Stimulated activated CD4-positive, alpha-beta T cell treated with anti-CD3 and anti-CD28 coated beads, Interleukin-4, amount 100 ng/mL, for 1 hour (primary cell): Measurements from ENCODE around the gene TIMP2.

Experiments used
- DNase-seq: peaks from one replicate; pipeline ENCODE4 v3.0.0-alpha.2; 2020

The TIMP2 gene

DNA sequence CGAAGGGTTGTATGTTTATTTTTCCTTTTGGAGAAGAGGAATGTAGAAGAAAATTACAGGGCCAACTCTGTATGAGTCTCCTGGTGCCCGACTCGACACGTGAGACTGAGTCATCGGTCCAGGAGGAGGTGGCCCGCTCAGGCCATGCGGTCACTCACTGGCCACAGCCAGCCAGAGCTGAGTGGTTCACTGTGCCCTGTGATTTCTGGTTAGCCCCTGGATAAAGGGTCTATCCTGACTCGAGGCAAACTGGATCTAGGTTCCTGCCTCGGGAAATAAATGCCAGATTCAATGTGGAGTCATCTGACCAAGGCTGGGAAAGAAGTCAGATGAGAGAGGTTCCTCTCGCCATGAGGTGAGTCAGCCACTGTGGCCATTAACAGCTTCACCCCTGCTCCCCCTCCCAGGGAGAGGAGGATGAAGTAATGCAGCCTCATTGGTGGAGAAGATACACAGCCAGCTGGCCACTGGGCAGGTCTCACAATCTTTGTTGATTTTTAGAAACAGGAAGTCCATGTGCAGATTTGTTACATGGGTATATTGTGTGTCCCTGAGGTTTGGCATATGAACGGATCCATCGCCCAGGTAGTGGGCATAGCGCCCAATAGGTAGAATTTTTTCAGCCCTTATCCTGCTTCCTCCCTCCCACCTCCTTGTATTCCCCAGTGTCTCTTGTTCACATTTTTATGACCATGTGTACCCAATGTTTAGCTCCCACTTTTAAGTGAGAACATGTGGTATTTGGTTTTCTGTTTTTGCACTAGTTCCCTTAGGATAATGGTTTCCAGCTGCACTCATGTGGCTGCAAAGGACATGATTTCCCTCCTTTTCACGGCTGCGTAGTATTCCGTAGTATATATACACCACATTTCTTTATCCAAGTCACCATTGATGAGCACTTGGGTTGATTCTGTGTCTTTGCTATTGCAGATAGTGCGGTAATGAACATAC, 62.8 kb downstream of the TIMP2 start:
- no peak for DNase-seq

DNA sequence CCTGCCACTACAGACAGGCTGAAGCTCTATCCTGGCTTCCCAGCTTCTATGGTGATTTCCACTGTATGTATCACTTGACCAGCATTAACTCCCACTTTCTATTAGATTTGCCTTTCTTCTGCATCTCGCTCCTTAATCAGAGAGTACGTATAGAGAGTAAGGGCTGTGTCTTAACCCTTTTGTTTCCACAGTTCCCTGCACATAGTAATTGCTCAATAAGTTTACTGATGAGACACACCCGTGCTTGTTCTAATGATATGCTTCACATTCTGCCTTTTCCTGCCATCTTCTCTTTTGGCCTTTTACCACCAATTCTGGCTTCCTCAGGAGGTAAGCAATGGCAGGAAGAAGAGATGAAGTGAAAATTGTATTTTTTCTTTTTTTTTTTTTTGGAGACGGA, 64.0 kb downstream of the TIMP2 start:
- no peak for DNase-seq

DNA sequence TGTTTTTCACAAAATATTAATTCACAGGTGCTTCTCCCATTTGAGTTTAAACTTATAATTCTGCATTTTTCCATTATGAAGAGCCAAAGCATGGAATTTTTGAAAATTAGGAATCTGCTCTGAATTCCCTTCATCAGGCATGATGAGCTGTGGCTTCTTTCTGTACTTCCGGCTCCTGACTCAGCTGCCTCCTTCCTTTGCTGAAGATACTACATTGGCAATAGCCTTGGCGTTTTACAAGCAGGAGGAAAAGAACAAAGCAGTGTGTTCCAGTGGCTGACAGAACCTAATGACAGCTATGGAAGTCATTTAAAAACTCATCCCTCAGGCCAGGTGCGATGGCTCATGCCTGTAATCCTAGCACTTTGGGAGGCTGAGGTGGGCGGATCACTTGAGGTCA, 66.1 kb downstream of the TIMP2 start:
- no peak for DNase-seq

DNA sequence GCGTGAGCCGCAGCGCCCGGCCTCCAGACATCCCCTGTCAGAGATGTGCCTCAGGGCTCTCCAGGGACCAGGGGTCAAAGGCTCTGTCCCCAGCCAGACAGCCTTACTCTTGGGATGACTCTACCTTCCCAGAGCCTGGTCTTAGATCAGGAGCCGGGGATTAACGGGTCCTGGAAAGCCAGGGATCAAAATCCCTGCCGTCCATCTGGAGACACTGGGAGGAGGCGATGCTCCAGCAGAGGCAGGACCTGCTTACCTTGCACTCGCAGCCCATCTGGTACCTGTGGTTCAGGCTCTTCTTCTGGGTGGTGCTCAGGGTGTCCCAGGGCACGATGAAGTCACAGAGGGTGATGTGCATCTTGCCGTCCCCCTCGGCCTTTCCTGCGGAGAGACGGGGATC, 67.9 kb downstream of the TIMP2 start:
- no peak for DNase-seq

DNA sequence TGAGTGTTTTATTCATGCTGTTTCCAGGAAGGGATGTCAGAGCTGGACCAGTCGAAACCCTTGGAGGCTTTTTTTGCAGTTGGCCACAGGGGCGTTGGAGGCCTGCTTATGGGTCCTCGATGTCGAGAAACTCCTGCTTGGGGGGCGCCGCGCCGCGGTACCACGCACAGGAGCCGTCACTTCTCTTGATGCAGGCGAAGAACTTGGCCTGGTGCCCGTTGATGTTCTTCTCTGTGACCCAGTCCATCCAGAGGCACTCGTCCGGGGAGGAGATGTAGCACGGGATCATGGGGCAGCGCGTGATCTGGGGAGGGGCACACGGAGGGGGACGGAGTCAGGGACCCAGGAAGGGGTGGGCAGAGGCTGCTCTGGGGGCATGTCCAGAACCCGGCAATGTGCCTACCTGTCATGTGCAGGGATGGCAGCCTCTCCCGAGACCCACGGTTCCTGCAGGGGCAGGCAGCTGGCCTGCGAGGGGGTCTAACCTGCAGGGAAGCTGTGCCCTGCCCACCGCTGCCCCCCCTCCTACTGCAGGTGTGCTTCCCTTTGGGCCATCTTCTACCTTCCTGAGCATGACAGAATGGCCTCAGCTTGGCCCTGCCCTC, 69.5 kb downstream of the TIMP2 start:
- no peak for DNase-seq

DNA sequence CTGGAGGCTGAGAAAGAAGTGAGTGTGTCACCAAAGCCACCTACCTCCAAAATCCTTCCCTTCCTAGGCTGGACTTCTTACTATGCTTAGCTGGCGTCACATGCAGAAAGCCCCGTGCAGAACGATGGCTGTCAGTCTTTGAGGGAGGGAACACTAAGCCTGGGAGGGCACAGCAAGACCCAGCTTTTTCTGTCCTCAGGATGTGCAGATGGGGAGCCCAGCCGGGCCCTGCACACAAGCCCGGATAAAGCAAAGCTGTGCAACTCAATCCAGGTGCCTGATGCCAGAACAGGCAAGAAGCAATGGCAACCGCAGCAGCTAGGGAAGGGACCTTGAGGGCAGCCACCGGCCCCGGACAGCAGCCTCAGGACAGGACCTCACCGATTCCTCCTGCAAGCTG, 70.7 kb downstream of the TIMP2 start:
- no peak for DNase-seq

DNA sequence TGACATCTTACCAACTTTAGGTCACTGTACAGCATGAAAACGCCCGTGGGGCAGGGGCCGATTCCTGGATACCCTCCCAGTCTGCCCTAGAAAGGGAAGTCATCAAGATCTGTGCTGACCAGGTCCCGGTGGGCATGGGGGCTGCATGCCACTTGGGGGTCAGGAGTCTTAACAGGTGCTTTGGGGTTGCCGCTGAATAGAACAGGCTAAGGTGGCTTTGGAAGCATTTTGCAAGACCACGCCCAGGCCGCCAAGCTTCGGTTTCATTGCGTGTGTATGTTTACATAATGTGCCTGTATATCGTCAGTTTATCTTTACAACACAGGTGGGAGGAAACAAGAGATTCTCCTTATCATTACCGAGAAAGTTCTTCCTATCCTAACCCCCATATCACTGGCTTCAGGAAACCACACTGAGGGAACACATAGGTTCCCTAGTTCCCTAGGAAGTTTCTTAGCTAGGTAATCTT, 71.2 kb downstream of the TIMP2 start:
- DNase-seq: no peak

DNA sequence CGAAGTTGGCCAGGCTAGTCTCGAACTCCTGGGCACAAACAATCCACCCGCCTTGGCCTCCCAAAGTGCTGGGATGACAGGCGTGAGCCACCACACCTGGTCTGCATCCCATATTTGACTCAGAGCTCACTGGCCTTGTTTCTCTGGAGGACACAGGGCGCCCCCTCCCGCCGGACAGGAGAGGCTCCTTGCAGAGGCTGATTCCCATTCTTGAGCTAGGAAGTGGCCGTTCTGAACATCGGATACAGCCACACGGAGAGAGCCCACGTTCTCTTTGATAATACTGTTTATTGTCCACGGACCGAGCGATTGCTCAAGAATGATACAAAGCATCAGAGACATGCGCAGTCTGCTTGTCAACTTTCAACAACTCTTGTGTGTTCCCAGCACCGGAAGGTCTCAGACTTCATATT, 72.5 kb downstream of the TIMP2 start:
- no peak for DNase-seq

DNA sequence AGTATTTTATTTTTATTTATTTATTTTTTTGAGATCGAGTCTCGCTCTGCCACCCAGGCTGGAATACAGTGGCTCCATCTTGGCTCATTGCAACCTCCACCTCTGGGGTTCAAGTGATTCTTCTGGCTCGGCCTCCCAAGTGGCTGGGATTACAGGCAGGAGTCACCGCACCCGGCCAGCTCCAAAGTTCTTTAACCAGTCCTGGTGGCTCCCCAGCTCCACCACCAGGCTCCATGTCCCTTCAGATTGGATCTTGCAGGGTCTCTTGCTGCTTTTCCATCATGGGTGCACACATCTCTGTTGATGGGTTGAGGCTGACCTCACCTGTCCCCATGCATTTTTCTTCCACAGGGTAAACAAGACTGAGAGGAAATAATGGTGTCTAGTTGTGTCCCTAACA, 76.2 kb downstream of the TIMP2 start:
- no peak for DNase-seq

DNA sequence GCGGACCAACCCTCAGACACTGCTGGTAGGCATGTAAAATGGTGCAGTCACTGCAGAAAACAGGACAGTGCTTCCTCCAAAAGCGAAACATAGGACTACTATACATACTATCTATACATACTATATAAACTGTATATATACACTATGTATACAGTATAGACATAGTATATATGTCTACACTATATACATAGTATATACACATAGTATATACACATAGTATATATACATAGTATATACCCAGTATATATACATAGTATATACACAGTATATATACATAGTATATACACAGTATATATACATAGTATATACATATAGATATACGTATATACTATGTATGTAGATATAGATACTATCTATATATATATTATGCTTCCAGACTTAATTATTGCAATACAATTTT, 78.1 kb downstream of the TIMP2 start:
- DNase-seq: no peak

DNA sequence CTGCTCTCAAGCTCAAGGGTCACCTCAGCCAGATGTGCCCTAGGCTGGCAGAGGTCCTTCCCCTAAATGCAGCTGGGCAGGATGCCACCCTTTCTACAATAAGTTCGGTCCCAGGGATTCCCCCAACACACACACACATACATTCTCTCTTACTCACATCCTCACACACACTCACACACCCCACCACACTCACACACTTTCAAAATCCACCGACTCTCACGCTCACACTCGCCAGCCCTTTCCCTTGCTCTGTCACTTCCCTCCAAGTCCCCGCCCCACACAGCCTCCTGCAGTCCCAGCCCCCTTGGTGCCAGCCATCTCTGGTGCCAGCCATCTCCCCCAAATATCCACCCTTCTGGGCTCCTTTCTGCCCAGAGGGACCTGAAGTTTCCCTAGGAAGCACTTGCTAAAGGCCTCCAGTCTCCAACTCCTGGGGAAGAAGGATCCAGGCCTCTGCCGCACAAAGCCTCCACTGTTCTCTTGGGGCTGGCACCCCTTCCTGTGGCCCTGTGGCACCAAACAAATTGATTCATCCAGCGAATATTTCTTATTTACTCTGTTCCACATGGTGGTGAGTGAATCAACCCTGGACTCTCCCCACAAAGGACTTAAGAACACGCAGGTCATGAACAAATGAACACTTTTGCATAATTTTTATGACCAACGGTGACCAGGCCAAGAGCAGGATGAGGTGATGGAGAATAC, 80.7 kb downstream of the TIMP2 start:
- DNase-seq: no peak

DNA sequence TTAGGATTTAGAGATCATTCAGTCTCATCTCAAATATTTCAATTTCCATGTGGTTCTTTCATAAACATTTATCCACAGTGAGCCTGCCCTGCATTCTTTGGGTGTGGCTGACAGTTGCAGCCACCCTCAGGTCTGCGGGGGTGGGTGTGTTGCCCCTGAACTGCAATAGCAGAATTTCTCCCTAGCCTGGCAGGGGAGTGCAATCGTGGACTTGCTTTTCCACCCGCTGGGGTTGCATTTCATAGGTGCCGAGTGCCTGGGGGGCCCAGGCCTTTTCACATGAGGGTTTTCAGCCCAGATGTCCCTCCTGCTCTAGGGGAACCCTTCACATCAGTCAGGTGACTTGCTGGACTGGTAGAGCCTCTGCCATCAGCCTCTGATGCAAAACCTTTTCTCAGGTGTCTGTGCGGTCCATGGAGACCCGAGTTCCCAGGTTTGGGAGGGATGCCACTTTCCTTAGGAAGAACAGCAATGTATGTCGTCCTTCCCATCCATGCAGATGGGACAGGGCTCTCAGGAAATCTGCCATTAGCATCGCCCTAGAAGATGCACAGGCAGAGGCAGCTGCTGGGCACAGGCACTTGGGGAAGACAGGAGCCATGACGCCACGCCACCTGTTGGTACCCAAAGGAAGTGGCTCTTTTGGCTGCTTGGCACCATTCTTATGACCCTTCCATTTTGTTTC, 82.2 kb downstream of the TIMP2 start:
- DNase-seq: peak; percentile 58

DNA sequence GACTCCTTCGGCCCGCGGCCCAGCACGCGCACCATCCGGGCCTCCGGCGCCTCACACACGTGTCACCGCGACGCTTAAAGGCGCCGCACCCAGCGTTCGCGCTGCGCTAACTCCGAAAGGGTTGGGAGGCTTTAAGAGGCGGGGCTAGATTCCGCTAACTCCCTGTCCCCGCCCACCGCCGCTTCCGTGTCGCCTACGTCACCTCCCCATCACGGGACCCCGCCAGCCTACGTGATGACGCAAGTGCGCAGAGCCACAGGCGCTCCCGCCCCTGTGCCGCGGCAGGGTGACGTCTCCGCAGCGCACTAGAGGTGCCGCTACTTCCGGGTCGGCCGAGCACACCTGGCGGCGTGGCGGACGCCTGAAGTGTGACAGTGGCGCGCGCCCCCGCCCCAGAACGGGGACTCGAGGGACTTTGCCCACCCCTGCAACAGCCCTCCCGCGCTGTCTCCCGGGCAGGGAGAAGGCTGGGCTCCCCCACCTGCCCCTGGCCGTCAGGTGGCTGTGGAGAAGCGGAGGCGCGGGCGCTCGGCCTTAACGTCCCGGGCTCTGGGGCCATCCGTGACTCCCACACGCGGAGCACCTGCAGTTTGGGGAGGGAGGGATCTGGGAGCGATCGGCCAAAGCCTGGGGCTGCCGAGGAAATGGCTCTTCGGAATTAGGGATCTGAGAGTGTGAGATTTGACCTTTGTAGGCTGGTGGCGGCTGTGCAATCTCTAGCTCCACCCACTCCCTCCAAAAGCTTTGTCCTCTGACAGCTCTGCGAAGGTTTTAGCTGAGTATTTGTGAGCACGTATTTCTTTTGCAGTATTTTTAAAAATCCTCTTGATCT, 84.2 kb downstream of the TIMP2 start, which contains the start of gene USP36:
Gene USP36 (minus strand): TSS at position 35 of the 832 bp plus-strand sequence. CDS start 4,451 bp downstream, outside the sequence.
- DNase-seq: peak; percentile 100

DNA sequence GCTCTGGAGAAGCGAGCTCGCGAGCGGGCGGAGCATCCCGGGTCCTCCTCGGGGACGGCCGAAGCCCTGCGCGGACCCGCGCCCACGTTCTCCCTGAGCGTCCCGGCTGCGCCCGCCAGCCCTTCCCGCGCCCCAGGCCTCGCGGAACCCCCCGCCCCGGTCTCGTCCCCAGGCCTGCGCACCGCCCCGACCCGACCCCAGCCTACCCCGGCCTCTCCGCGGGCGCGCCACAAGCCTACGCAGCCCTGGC, 84.7 kb downstream of the TIMP2 start:
- no peak for DNase-seq

DNA sequence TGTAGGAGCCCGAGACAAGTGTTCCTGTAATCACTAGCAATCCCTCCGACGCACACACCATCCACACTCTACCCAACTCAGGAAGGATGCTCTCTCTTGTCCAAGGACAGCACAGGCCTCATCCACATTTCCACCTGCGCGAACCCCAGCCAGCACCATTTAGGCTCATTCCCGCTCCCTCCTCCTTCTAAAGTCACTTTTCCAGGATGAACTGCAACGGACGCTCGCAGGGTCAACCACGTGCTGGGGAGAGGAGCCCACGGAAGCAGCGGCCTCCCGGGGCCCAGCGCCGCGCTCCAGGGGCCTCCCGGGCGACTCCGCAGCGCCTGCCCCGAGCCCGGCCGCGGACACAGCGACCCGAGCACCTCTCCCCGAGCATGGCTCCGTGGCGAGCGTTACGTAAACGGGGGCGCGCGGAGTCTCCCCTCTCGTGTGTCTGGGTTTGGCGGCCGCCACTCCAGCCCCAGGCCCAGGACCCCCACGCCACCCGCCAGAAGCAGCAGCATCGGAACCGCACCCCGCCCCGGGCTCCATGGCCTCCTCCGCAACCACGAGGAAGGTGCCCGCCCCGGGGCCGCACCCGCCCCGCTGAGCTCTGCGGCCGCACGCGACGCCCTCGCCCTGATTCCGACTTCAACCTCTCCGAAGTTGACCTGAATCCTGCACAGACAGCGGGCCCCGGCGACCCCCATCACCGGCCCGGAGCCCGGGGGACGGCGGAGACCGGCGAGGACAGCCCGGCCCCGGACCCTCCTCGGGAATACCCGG, 85.2 kb downstream of the TIMP2 start:
- peak; percentile 60 for DNase-seq

DNA sequence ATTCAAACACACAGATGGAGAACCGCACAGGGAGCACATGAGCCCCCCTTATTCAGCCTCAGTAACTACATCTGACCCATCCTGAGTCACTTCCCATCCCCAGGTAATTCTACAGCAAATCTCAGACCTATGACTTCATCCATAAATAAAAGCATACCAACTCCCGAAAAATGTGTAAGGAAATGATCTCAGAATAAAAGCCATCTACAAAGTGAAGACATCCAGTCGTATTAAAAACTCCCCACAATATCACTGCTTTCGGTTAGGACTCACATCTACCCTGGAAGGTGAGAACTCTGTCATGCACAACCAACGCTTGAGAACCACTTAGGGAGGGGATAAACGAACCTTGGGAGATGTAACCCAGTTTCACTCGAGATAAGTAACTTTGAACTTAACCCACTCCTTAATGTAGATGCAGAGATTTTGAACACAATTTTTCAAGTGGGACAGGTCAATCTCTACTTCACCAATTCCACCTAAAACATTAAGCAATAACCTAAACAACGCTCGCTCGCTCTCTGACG, 85.9 kb downstream of the TIMP2 start:
- no peak for DNase-seq

DNA sequence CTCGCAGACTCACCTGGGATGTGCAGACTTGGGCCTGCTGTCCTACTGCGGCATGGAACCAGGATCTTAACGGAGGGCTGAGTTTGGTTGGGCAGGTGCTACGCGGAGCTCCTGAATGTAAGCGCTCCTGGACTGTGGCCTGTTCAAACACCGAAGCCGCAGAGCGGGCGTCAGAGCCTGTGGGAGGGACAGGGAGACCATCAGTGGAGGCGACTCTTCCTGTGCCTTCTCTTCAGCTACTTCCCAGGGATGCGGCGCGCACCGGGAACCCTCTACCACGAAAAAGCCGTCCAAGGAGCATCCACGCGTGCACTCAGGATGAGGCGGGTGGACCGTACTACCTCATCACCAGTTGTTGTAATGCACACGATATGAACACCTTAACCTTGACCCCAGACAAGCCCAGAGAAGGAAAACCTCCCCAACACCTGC, 86.6 kb downstream of the TIMP2 start:
- DNase-seq: no peak

DNA sequence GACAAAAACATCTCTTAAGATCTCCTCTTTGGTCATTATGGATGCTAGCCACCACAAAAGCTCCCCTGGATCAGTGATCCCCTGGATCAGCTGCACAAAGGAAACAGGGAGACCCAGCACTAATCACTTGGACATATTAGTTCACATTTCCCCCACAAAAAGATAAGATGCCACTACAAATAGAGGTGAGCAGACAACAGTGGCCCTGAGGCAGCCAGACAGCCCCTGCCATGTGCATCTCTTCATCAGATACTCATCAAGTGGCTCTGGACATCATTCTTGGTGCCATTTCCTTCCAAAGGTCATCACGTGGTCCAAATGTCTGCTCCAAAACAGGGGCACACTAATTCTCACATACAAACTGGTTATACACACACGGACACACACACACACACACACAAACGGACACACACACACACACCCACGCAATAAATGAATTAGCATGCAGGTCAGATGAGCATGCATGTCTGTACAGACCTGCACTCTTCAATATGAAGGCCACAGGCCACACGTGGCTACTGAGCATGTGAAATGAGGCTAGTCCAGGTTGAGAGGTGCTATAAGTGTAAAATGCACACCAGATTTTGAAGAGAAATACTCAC, 88.7 kb downstream of the TIMP2 start:
- no peak for DNase-seq

DNA sequence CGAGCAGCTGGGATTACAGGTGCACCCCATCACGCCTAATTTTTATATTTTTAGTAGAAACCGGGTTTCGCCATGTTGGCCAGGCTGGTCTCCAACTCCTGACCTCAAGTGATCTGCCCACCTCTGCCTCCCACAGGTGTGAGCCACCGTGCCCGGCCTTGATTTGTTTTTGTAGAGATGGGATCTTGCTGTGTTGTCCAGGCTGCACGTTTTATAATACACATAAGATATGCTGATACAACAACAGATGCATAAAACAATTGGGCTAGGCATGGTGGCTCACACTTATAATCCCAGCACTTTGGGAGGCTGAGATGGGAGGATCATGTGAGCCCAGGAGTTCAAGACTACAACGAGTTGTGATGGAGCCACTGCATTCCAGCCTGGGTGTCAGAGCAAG, 90.6 kb downstream of the TIMP2 start:
- DNase-seq: no peak

DNA sequence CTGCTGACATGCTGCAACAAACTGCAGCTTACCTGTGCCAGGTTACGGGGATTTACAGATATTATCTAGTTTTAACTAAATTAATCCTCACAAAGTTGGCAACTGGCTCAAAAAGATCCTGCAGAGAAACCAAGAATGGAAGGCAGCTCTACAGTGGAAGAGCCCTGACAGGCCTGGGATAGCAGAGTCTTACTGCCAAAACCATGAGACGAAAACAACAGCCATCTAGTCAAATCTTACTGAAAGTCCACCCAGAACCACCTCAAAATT, 92.7 kb downstream of the TIMP2 start:
- DNase-seq: no peak
